H1 (cell line): ENCODE results near the gene ZKSCAN1. TPM values are rescaled to one million over a fixed set of nuclear protein-coding genes. Genes with fewer than 3 reads are reported as not detected.

Source experiments
- BRCA1 ChIP-seq: IDR thresholded peaks from 2 replicates; pipeline ENCODE4 v1.6.1; 2012; ENCODE audit warnings: low read depth, low read length, improper control_type of control experiment
- EZH2 ChIP-seq: fragments of 200-600 bp; sonication (generic); IDR thresholded peaks from 2 replicates; pipeline ENCODE4 v1.7.1; 2012; ENCODE audit warnings: low read depth, mild to moderate bottlenecking, moderate library complexity, low read length, inconsistent platforms; ENCODE audit not compliant: severe bottlenecking
- HDAC2 ChIP-seq, 2 experiments: fragments of 300-600 bp in 1 of 2; sonication (generic) in 1 of 2; IDR thresholded peaks; 2 replicates each; pipeline ENCODE4 v1.6.1; 2011 to 2012; ENCODE audit warnings: low read depth in 2 of 2, low read length in 2 of 2, mild to moderate bottlenecking in 2 of 2, moderate library complexity in 2 of 2, borderline replicate concordance in 1 of 2, inconsistent platforms in 1 of 2
- SIX5 ChIP-seq: IDR thresholded peaks from 2 replicates; pipeline ENCODE4 v1.6.1; 2011; ENCODE audit warnings: mild to moderate bottlenecking, low read depth, low read length
- SP2 ChIP-seq: IDR thresholded peaks from 2 replicates; pipeline ENCODE4 v1.6.1; 2012; ENCODE audit warnings: mild to moderate bottlenecking, low read length, inconsistent platforms
- TEAD4 ChIP-seq: IDR thresholded peaks from 2 replicates; pipeline ENCODE4 v1.6.1; 2012; ENCODE audit warnings: low read depth, low read length, inconsistent platforms, mixed read lengths
- polyA plus RNA-seq, 7 experiments: library from polyadenylated mRNA; depleted of rRNA in 3 of 7; stranded (reverse) in 5 of 7; unstranded in 2 of 7; fragments of >200 nt in 5 of 7; fragments of 200-250 nt in 2 of 7; gene quantifications; 1 replicate in 5 of 7; 2 replicates in 1 of 7; 4 replicates in 1 of 7; pipeline versions ENCODE4 v1.2.1 to v1.2.3, GENCODE V29; 2011 to 2013; ENCODE audit warnings: missing spikeins in 2 of 7, mixed read lengths in 2 of 7
- total RNA-seq: library from RNA; stranded (reverse); fragmentation: NEBNext Ultra II Directional; extraction: Animal tissue kit (Norgen Biotek cat#: 25700); gene quantifications from 2 replicates; pipeline ENCODE4 v1.2.1, GENCODE V29; 2021

The ZKSCAN1 gene
- total and polyA plus RNA-seq, 2 of the 8 experiments (the other 6 are each of a cell fraction or from before 2014, with no cell fraction given): 8.2 to 40.6 TPM

DNA sequence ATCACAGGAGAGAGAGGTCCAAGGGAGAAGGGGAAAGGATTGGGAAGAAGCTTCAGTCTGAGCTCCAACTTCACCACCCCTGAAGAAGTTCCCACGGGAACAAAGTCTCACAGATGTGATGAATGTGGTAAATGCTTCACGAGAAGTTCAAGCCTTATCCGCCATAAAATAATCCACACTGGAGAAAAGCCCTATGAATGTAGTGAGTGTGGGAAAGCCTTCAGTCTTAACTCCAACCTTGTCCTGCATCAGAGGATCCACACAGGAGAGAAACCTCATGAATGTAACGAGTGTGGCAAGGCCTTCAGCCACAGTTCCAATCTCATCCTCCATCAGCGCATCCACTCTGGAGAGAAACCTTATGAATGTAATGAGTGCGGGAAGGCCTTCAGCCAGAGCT lies 18.1 kb downstream of the ZKSCAN1 start (continued):
- no peak for TF ChIP-seq HDAC2 (IDR thresholded peaks at IDR 0.05; ENCODE audit: borderline replicate concordance in 1 of 2, low read depth in 2 of 2, low read length in 2 of 2)
- no peak for TF ChIP-seq SP2
- TF ChIP-seq TEAD4: no peak
- no peak for TF ChIP-seq EZH2
- no peak for TF ChIP-seq BRCA1
- TF ChIP-seq SIX5: no peak
- TF ChIP-seq, all 59 proteins: peak for 0
